HepG2 (cell line): Measurements from ENCODE around the gene SERTAD4.

Experiments
- ARNT ChIP-seq: fragments of 450-650 bp; IDR thresholded peaks from 2 replicates; pipeline ENCODE4 v1.6.1; 2017
- CREM ChIP-seq, 2 experiments: sonication (generic) in 1 of 2; formaldehyde crosslinking in 1 of 2; IDR thresholded peaks; 2 replicates each; pipeline versions ENCODE4 v1.4.0 to v1.6.1; 2016 to 2020; ENCODE audit warnings: antibody characterized with exemption in 1 of 2, mild to moderate bottlenecking in 1 of 2, missing genetic modification reagents in 1 of 2
- KAT7 ChIP-seq: IDR thresholded peaks from 2 replicates; pipeline ENCODE4 v1.6.1; 2018; ENCODE audit warnings: borderline replicate concordance, missing compliant biosample characterization
- PRPF4 ChIP-seq: fragments of 200-400 bp; formaldehyde crosslinking; IDR thresholded peaks from 2 replicates; pipeline ENCODE4 v1.6.1; 2016; ENCODE audit warnings: low read length, low read depth; ENCODE audit not compliant: poor library complexity, severe bottlenecking
- RFX5 ChIP-seq: IDR thresholded peaks from 2 replicates; pipeline ENCODE4 v1.6.1; 2011; ENCODE audit warnings: low read depth, low read length, improper control_type of control experiment
- SUZ12 ChIP-seq: fragments of 150-350 bp; IDR thresholded peaks from 2 replicates; pipeline ENCODE4 v1.6.1; 2014; ENCODE audit warnings: low read depth, low read length
- ZFP37 ChIP-seq: sonication (generic); formaldehyde crosslinking; IDR thresholded peaks from 2 replicates; pipeline ENCODE4 v1.4.0; 2020; ENCODE audit warnings: missing genetic modification reagents, borderline replicate concordance
- ZFP90 ChIP-seq: sonication (generic); formaldehyde crosslinking; IDR thresholded peaks from 2 replicates; pipeline ENCODE4 v1.8.0; 2022; ENCODE audit warnings: missing genetic modification reagents, mild to moderate bottlenecking, inconsistent platforms, borderline replicate concordance
- ZNF225 ChIP-seq: sonication (generic); formaldehyde crosslinking; IDR thresholded peaks from 2 replicates; pipeline ENCODE4 v1.4.0; 2020; ENCODE audit warnings: mild to moderate bottlenecking, missing genetic modification reagents
- ZNF572 ChIP-seq: sonication (generic); formaldehyde crosslinking; IDR thresholded peaks from 2 replicates; pipeline ENCODE4 v1.5.1; 2020; ENCODE audit warnings: mild to moderate bottlenecking, missing genetic modification reagents
- TF ChIP-seq, protein P1 (sequence below): sonication (generic); formaldehyde crosslinking; IDR thresholded peaks from 2 replicates; pipeline ENCODE4 v1.4.0; 2020; ENCODE audit warnings: mild to moderate bottlenecking, missing genetic modification reagents

DNA sequence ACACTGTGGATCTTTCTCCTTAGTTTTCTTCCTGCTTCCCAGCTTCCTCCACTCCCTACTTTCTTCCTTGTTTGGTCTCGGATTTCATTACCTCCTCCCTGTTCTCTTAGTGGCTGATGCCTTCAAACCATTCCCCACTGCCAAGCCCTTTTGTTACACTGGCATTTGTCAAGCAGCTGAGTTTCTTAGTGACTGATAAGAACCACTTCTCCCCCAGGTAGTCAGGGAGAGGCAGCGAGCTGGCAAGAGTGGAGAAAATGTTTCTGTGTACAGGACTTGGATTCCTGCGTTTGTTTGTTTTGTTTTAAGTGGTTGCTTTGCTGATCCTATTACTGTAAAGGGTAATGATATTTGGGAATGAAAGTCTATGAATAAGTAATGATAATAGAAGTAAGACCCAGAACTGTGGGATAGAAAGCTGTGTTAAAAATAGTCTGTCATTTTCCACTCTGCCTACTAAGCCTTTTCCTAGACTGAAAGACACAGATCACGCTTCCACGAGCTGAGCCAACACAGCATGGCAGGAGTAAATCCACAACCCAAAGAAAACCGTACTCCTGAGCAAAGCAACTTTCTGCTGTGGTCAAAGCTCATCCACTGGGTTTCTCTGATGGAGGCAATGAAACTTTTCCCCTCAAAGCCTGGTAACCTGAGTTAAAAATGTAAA lies 10.1 kb upstream of the SERTAD4 start:
- no peak for TF ChIP-seq ZNF572 (CRISPR knock-in tag)
- TF ChIP-seq PRPF4, result no peak
- TF ChIP-seq, protein P1, sequence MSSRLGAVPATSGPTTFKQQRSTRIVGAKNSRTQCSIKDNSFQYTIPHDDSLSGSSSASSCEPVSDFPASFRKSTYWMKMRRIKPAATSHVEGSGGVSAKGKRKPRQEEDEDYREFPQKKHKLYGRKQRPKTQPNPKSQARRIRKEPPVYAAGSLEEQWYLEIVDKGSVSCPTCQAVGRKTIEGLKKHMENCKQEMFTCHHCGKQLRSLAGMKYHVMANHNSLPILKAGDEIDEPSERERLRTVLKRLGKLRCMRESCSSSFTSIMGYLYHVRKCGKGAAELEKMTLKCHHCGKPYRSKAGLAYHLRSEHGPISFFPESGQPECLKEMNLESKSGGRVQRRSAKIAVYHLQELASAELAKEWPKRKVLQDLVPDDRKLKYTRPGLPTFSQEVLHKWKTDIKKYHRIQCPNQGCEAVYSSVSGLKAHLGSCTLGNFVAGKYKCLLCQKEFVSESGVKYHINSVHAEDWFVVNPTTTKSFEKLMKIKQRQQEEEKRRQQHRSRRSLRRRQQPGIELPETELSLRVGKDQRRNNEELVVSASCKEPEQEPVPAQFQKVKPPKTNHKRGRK (CRISPR knock-in tag), result no peak
- TF ChIP-seq KAT7 (CRISPR knock-in tag), result no peak
- TF ChIP-seq ARNT, result no peak
- no peak for TF ChIP-seq ZFP90 (CRISPR knock-in tag)
- no peak for TF ChIP-seq ZFP37 (CRISPR knock-in tag)
- TF ChIP-seq ZNF225 (CRISPR knock-in tag), result no peak
- no peak for TF ChIP-seq RFX5
- TF ChIP-seq CREM (IDR thresholded peaks at IDR 0.05), result no peak
- TF ChIP-seq CREM (CRISPR knock-in tag; IDR thresholded peaks at IDR 0.05), result no peak
- TF ChIP-seq SUZ12, result no peak
